ENCODE measurements around the gene COL9A3.

COL9A3 gene

DNA sequence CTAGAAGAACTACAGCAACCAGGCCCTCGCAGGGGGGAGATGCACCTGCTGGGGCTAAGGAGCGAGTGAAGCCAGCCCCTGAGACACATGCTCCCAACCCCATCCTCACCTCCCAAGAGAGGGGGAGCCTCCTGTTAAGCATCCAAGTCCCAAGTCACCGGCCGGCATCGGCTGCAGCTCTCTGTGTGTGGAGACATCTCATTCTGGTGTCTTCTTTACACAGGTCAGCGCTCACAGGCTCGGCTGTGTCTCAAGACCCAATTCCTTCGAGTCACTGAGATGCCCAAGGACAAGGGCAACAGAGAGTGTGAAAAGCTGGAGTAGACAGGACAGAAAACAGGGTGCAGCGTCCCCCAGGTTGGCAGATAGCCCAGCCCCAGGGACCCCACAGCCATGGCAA, 41.6 kb upstream of the COL9A3 start:
- Histone ChIP-seq H3K9ac (ENCODE audit: low read depth, low read length, poor library complexity, severe bottlenecking) (peak overlapping the region; percentile 76), H3F3A (ENCODE audit: low read depth) (no peaks in the 10 kb centered on the region), H3K9me2 (replicated peaks; ENCODE audit: low read depth, low read length) (no peaks in the 10 kb centered on the region), H4K20me1 (ENCODE audit: insufficient read depth, low read length, poor library complexity, severe bottlenecking) (no peaks in the 10 kb centered on the region), H3K4me1 (ENCODE audit: insufficient read depth, low read length, poor library complexity, severe bottlenecking) (peaks cover 37% of the 10 kb centered on the region), H3K27me3 (ENCODE audit: insufficient read depth, low read length, poor library complexity, severe bottlenecking) (no peaks in the 10 kb centered on the region), H3K4me3 (ENCODE audit: low read length, poor library complexity, severe bottlenecking) (no peak overlapping the region), H2AFZ (ENCODE audit: low read length) (no peak overlapping the region), H3K4me2 (ENCODE audit: low read depth, low read length, poor library complexity, severe bottlenecking) (peak overlapping the region; percentile 30), H3K9me3 (ENCODE audit: insufficient read depth, low read depth, low read length) (no peaks in the 10 kb centered on the region), H3K36me3 (ENCODE audit: insufficient read depth, low read length) (no peaks in the 10 kb centered on the region), H3K79me2 (ENCODE audit: insufficient read depth, low read length) (0 out of 2 replicates have a peak, but pooled peaks cover 4% of the 10 kb centered on the region)
- TF ChIP-seq, protein P1, sequence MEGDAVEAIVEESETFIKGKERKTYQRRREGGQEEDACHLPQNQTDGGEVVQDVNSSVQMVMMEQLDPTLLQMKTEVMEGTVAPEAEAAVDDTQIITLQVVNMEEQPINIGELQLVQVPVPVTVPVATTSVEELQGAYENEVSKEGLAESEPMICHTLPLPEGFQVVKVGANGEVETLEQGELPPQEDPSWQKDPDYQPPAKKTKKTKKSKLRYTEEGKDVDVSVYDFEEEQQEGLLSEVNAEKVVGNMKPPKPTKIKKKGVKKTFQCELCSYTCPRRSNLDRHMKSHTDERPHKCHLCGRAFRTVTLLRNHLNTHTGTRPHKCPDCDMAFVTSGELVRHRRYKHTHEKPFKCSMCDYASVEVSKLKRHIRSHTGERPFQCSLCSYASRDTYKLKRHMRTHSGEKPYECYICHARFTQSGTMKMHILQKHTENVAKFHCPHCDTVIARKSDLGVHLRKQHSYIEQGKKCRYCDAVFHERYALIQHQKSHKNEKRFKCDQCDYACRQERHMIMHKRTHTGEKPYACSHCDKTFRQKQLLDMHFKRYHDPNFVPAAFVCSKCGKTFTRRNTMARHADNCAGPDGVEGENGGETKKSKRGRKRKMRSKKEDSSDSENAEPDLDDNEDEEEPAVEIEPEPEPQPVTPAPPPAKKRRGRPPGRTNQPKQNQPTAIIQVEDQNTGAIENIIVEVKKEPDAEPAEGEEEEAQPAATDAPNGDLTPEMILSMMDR (conservative IDR thresholded peaks at IDR 0.05; ENCODE audit: low read length): no peak
- no peak for TF ChIP-seq EZH2phosphoT487 (IDR thresholded peaks at IDR 0.05; ENCODE audit: borderline replicate concordance)

DNA sequence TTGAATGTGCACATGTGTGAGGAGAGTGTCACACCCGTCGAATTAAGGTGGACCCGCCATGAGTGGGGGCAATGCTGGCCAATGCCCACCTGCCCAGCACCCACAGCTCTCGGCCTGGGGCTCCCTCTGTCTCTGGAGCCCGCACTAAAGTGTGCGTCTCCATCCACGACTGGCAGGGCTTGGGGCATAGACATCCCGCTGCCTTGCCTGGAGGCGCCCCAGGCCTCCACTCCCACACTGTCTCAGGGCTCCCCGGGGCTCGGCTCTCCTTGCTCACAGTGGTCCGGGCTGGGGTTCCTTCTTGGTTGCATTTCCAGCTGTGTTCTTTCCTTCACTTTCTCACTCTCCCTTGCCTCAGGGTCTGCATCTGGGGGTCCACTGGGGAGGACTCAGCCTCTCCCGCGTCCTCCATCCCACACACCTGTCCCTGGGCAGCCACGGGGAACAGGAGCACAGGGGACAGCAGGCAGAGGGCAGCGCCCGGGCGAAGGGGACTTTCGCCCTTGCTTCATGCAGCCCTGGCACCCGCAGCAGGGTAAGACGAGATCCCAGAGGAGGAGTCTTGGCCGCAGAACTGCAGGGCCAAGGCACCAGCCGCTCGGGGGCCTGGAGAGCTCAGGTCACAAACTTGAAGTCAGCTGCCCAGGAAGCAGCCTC, 40.7 kb upstream of the COL9A3 start:
- H3K4me1 ChIP-seq (ENCODE audit: insufficient read depth, low read length, poor library complexity, severe bottlenecking): peaks cover 37% of the 10 kb centered on the region

DNA sequence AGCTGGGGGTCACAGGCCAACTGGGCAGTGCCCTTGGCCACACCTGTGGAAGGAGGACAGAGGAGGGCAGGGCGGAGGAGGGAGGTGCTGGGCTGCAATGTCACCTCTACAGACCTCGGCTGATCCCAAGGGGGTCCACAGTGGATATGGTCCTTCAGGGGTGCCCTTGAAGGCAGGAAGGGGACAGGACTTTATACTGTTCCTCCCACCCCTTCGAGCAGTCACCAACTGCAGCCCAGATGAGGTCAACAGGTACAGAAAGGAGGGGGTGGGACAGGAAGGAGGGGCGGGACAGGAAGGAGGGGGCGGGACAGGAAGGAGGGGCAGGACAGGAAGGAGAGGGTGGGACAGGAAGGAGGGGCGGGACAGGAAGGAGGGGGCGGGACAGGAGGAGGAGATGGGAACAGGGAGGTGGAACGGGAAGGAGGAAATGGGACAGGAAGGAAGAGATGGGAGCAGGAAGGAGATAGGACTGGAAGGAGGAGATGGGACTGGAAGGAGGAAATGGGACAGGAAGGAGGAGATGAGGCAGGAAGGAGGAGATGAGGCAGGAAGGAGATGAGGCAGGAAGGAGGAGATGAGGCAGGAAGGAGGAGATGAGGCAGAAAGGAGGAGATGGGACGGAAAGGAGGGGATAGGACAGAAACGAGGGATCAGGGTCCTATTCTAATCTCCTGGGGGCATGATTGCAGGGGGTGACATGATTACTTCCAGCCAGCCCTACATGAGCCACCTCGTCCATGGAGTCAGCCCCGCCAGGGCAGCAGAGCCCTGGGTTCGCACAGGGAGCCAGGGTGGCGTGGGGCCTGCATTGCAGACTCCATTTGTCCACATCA, 39.9 kb upstream of the COL9A3 start:
- TF ChIP-seq, protein P1 (conservative IDR thresholded peaks at IDR 0.05; ENCODE audit: low read length): no peak
- TF ChIP-seq EZH2phosphoT487 (IDR thresholded peaks at IDR 0.05; ENCODE audit: borderline replicate concordance): no peak
- no peaks in the 10 kb centered on the region for H3K9me3 ChIP-seq (ENCODE audit: insufficient read depth, low read depth, low read length)
- H2AFZ ChIP-seq (ENCODE audit: low read length): 0 out of 2 replicates have a peak overlapping the region, but pooled peaks have one; percentile 6
- peak overlapping the region; percentile 78 for H3K4me2 ChIP-seq (ENCODE audit: low read depth, low read length, poor library complexity, severe bottlenecking)
- no peaks in the 10 kb centered on the region for H3K27me3 ChIP-seq (ENCODE audit: insufficient read depth, low read length, poor library complexity, severe bottlenecking)
- H4K20me1 ChIP-seq (ENCODE audit: insufficient read depth, low read length, poor library complexity, severe bottlenecking): no peaks in the 10 kb centered on the region
- H3K9me2 ChIP-seq (replicated peaks; ENCODE audit: low read depth, low read length): no peaks in the 10 kb centered on the region
- H3K36me3 ChIP-seq (ENCODE audit: insufficient read depth, low read length): no peaks in the 10 kb centered on the region
- H3K9ac ChIP-seq (ENCODE audit: low read depth, low read length, poor library complexity, severe bottlenecking): peak overlapping the region; percentile 76
- peak overlapping the region; percentile 74 for H3K4me3 ChIP-seq (ENCODE audit: low read length, poor library complexity, severe bottlenecking)
- H3K79me2 ChIP-seq (ENCODE audit: insufficient read depth, low read length): 0 out of 2 replicates have a peak, but pooled peaks cover 4% of the 10 kb centered on the region
- peaks cover 37% of the 10 kb centered on the region for H3K4me1 ChIP-seq (ENCODE audit: insufficient read depth, low read length, poor library complexity, severe bottlenecking)
- H3F3A ChIP-seq (ENCODE audit: low read depth): no peaks in the 10 kb centered on the region

More for the DNA sequence above, 40.7 kb upstream of the COL9A3 start:
- no peaks in the 10 kb centered on the region for H4K20me1 ChIP-seq (ENCODE audit: insufficient read depth, low read length, poor library complexity, severe bottlenecking)
- peak overlapping the region; percentile 78 for H3K4me2 ChIP-seq (ENCODE audit: low read depth, low read length, poor library complexity, severe bottlenecking)
- 0 out of 2 replicates have a peak, but pooled peaks cover 4% of the 10 kb centered on the region for H3K79me2 ChIP-seq (ENCODE audit: insufficient read depth, low read length)
- no peaks in the 10 kb centered on the region for H3K36me3 ChIP-seq (ENCODE audit: insufficient read depth, low read length)
- H3K9ac ChIP-seq (ENCODE audit: low read depth, low read length, poor library complexity, severe bottlenecking): peak overlapping the region; percentile 76
- H3F3A ChIP-seq (ENCODE audit: low read depth): no peaks in the 10 kb centered on the region
- H2AFZ ChIP-seq (ENCODE audit: low read length): no peak overlapping the region
- H3K9me3 ChIP-seq (ENCODE audit: insufficient read depth, low read depth, low read length): no peaks in the 10 kb centered on the region
- no peaks in the 10 kb centered on the region for H3K9me2 ChIP-seq (replicated peaks; ENCODE audit: low read depth, low read length)
- H3K27me3 ChIP-seq (ENCODE audit: insufficient read depth, low read length, poor library complexity, severe bottlenecking): no peaks in the 10 kb centered on the region
- no peak for TF ChIP-seq EZH2phosphoT487 (IDR thresholded peaks at IDR 0.05; ENCODE audit: borderline replicate concordance)
- TF ChIP-seq, protein P1 (conservative IDR thresholded peaks at IDR 0.05; ENCODE audit: low read length): no peak
- H3K4me3 ChIP-seq (ENCODE audit: low read length, poor library complexity, severe bottlenecking): peak overlapping the region; percentile 74

All from Loucy (cell line).